Brain microvascular endothelial cell (primary cell): ENCODE data around the gene PATJ.
"Not testable (repeated sequence)": the region's sequence is repeated elsewhere in the genome, so short reads cannot be mapped to it uniquely, and the experiment has no call there.

Source experiments
- DNase-seq: peaks from one replicate; pipeline ENCODE4 v3.0.0-alpha.2; 2020
- H3K27ac ChIP-seq: fragments of 250-450 bp; sonication (Bioruptor Pico); 2 replicates; pipeline ENCODE4 v1.5.1; 2020; ENCODE audit warnings: mild to moderate bottlenecking, moderate library complexity
- H3K27me3 ChIP-seq: fragments of 250-450 bp; sonication (Bioruptor Pico); replicated peaks from 2 replicates; pipeline ENCODE4 v1.5.1; 2020; ENCODE audit warnings: mild to moderate bottlenecking
- H3K36me3 ChIP-seq: fragments of 250-450 bp; sonication (Bioruptor Pico); replicated peaks from 2 replicates; pipeline ENCODE4 v1.5.1; 2020; ENCODE audit warnings: mild to moderate bottlenecking
- H3K4me3 ChIP-seq: 2 replicates; pipeline ENCODE4 v1.5.1; 2011; ENCODE audit warnings: low read depth, mild to moderate bottlenecking, control low read depth, low read length, moderate library complexity
- in situ Hi-C: cut with HindIII; loops from 2 replicates; pipeline ENCODE4 v1.10.0; 2017; ENCODE audit warnings: low sequenced_read_pairs, low pct_ligation_motif_present
- TF ChIP-seq, protein P1 (sequence below): IDR thresholded peaks from 2 replicates; pipeline ENCODE4 v1.5.1; 2011; ENCODE audit warnings: low read depth, mild to moderate bottlenecking, moderate library complexity, low read length, control low read depth, inconsistent platforms; ENCODE audit errors: missing control alignments

Gene PATJ

GRCh38 chr1:62144238-62144831, 402.1 kb downstream of the PATJ start:
- peak; percentile 71 for DNase-seq
- Histone ChIP-seq H3K36me3 (no peaks in the 10 kb centered on the region), H3K27ac (no peak overlapping the region), H3K4me3 (no peak overlapping the region), H3K27me3 (no peaks in the 10 kb centered on the region)
- TF ChIP-seq, protein P1, sequence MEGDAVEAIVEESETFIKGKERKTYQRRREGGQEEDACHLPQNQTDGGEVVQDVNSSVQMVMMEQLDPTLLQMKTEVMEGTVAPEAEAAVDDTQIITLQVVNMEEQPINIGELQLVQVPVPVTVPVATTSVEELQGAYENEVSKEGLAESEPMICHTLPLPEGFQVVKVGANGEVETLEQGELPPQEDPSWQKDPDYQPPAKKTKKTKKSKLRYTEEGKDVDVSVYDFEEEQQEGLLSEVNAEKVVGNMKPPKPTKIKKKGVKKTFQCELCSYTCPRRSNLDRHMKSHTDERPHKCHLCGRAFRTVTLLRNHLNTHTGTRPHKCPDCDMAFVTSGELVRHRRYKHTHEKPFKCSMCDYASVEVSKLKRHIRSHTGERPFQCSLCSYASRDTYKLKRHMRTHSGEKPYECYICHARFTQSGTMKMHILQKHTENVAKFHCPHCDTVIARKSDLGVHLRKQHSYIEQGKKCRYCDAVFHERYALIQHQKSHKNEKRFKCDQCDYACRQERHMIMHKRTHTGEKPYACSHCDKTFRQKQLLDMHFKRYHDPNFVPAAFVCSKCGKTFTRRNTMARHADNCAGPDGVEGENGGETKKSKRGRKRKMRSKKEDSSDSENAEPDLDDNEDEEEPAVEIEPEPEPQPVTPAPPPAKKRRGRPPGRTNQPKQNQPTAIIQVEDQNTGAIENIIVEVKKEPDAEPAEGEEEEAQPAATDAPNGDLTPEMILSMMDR, result peak; percentile 81
- in situ Hi-C loops, result no loop called here

- Histone ChIP-seq H3K36me3 (no peaks in the 10 kb centered on the region), H3K27me3 (no peaks in the 10 kb centered on the region), H3K27ac (no peak overlapping the region), H3K4me3 (no peak overlapping the region)
- in situ Hi-C loops, result no loop called here
- no peak for DNase-seq
- TF ChIP-seq, protein P1, result no peak
These were observed 417.7 kb downstream of the PATJ start for GRCh38 chr1:62159940-62160348.

DNA sequence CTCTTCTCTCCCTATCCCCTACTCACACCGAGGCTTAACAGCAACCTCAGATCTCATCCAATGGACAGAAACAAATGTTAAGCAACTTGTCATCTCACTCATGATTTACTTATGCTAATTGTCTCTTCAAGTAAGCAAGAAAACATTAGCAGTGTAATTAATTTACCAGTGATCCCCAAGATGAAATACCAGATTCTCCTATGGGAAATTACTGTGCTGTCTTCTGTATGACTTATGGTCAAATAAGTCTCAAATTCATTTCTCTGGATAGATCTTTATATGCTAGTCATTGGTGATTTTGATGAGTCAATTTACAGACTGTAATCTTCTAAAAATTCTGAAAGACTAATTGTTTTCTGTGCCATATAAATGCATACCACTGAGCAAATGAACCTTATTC, 419.4 kb downstream of the PATJ start:
- no peak for DNase-seq
- in situ Hi-C loops, result no loop called here
- no peak overlapping the region for H3K27ac ChIP-seq
- H3K36me3 ChIP-seq, result no peaks in the 10 kb centered on the region
- H3K27me3 ChIP-seq, result no peaks in the 10 kb centered on the region
- TF ChIP-seq, protein P1, result no peak
- H3K4me3 ChIP-seq, result no peak overlapping the region

DNA sequence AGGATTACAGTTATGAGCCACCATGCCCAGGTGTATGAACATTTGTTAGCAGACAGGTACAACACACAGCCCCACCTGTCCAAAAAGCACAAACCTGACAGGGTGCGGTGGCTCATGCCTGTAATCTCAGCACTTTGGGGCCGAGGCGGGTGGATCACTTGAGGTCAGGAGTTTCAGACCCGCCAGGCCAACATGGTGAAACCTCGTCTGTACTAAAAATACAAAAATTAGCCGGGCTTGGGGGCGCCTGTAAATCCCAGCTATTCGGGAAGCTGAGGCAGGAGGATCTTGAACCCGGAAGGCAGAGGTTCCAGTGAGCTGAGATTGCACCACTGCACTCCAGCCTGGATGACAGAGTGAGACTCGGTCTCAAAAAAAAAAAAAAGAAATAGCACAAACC, 428.1 kb downstream of the PATJ start:
- H3K4me3 ChIP-seq, in situ Hi-C loops, H3K27me3 ChIP-seq, H3K36me3 ChIP-seq, DNase-seq, H3K27ac ChIP-seq: not testable (repeated sequence)

DNA sequence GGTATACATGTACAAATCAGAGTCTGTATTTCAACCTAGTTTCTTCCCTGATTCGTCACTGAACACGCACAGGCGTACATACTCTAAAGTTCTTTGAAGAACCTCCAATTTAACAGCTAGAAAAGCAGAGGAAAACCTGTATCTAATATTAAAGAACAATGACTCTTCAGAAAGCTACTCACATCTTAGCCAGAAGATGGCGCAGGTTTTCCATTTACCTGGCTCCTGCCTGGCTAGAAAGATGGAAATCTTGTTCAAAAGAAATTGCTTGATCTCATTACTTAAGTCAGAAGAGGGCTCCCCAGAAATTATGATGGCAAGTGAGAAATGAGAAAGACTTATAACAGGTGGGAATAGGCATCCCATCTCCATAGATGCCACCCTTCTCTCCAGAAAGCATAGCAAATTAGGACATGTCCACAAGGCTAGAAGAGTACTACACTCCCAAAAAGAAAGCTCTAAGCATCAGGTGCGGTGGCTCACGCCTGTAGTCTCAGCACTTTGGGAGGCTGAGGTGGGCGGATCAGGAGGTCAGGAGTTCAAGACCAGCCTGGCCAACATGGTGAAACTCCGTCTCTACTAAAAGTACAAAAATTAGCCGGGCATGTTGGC, 433.4 kb downstream of the PATJ start:
- Histone ChIP-seq H3K27ac (no peak overlapping the region), H3K36me3 (no peaks in the 10 kb centered on the region), H3K27me3 (no peaks in the 10 kb centered on the region), H3K4me3 (no peak overlapping the region)
- TF ChIP-seq, protein P1, result peak; percentile 79
- in situ Hi-C loops, result no loop called here
- peak; percentile 60 for DNase-seq

DNA sequence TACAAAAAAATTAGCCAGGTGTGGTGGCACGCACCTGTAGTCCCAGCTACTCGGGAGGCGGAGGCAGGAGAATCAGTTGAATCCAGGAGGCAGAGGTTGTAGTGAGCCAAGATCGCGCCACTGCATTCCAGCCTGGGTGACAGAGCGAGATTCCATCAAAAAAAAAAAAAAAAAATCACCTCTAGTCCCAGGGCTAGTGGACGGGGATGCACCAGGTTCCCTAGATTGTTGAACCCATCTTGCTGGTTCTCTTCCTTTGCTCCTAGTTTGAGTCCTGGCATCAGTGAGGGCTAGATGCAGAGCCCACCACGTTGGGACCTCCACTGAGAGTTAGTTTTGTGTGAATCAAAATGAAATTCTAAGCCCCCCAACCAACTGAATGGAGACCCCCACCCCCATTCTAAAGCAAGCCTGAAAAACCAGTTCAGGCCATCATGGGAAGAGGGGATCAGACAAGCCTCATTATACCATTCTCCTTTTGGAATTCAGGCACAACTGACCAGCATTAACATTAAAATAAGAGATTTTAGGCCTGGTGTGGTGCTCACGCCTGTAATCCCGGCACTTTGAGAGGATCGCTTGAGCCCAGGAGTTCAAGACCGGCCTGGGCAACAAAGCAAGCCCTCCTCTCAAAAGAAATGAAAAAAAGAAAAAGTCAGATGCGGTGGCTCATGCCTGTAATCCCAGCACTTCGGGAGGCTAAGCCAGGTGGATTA, 434.5 kb downstream of the PATJ start:
- Histone ChIP-seq H3K36me3 (no peaks in the 10 kb centered on the region), H3K4me3 (no peak overlapping the region), H3K27me3 (no peaks in the 10 kb centered on the region), H3K27ac (no peak overlapping the region)
- TF ChIP-seq, protein P1, result no peak
- in situ Hi-C loops, result no loop called here
- no peak for DNase-seq
